Kidney epithelial cell (primary cell): ENCODE measurements around the gene MEIS3. TPM values are rescaled to one million over a fixed set of nuclear protein-coding genes. Genes with fewer than 3 reads are reported as not detected.

ENCODE experiments used
- DNase-seq: peaks from one replicate; pipeline ENCODE4 v3.0.0-alpha.2; 2010; ENCODE audit warnings: low read depth
- H3K27me3 ChIP-seq: 2 replicates; pipeline ENCODE4 v1.6.0; 2011; ENCODE audit warnings: low read length; ENCODE audit not compliant: control insufficient read depth, insufficient read depth
- H3K36me3 ChIP-seq: 2 replicates; pipeline ENCODE4 v1.5.1; 2011; ENCODE audit warnings: low read length; ENCODE audit not compliant: control insufficient read depth, insufficient read depth
- H3K4me3 ChIP-seq: 2 replicates; pipeline ENCODE4 v1.5.1; 2011; ENCODE audit warnings: low read depth, mild to moderate bottlenecking, control low read depth, low read length
- total RNA-seq: library from RNA; depleted of rRNA; stranded (reverse); fragments of >200 nt; gene quantifications from 2 replicates; pipeline ENCODE4 v1.2.3, GENCODE V29; 2015
- TF ChIP-seq, protein P1 (sequence below): IDR thresholded peaks from 2 replicates; pipeline ENCODE4 v1.5.1; 2011; ENCODE audit warnings: mild to moderate bottlenecking, moderate library complexity, low read length, control low read depth, inconsistent platforms; ENCODE audit not compliant: insufficient read depth, poor library complexity, severe bottlenecking

Gene MEIS3
- total RNA-seq, 1 donor from 2014 or later: 2.3 TPM

DNA sequence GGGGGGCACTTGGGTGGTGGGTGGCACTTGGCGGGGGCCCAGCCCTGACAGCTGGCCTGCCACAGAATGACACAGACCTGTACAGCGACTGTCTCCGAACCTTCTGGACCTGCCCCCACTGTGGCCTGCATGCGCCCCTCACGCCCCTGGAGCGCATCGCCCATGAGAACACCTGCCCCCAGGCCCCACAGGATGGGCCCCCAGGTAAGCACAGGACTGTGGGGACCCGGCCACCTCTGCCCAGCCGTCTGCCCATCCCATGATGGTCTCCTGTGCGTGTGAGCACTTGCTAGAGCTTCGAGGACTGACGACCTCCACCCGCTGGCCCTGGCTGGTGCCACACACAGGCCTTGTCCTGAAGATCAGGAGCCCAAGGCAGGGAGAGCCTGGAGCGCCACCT is 38.2 kb downstream of the MEIS3 start:
- DNase-seq: no peak
- Histone ChIP-seq H3K27me3 (no peaks in the 10 kb centered on the region), H3K36me3 (peaks cover 4% of the 10 kb centered on the region), H3K4me3 (no peak overlapping the region)
- TF ChIP-seq, protein P1, sequence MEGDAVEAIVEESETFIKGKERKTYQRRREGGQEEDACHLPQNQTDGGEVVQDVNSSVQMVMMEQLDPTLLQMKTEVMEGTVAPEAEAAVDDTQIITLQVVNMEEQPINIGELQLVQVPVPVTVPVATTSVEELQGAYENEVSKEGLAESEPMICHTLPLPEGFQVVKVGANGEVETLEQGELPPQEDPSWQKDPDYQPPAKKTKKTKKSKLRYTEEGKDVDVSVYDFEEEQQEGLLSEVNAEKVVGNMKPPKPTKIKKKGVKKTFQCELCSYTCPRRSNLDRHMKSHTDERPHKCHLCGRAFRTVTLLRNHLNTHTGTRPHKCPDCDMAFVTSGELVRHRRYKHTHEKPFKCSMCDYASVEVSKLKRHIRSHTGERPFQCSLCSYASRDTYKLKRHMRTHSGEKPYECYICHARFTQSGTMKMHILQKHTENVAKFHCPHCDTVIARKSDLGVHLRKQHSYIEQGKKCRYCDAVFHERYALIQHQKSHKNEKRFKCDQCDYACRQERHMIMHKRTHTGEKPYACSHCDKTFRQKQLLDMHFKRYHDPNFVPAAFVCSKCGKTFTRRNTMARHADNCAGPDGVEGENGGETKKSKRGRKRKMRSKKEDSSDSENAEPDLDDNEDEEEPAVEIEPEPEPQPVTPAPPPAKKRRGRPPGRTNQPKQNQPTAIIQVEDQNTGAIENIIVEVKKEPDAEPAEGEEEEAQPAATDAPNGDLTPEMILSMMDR: no peak

DNA sequence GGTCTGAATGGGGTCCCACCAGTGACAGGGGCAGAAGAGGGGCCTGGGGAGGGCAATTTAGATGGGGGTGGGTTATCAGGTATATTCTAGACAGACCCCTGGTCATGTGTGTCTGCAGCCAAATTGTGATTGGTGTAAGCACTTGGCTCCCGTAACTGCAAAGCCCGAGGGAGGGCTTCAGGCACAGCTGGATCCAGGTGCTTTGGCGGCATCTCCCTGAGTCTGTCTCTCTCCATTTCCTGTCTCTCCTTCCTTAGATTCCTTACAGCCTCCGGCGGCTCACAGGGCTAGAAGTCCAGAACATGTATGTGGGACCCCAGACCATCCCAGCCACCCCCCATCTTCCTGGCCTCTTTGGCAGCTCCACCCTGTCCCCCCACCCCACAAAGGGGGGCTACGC is 38.8 kb downstream of the MEIS3 start:
- Histone ChIP-seq H3K27me3 (no peaks in the 10 kb centered on the region), H3K36me3 (peaks cover 5% of the 10 kb centered on the region), H3K4me3 (no peak overlapping the region)
- no peak for DNase-seq
- TF ChIP-seq, protein P1: no peak

DNA sequence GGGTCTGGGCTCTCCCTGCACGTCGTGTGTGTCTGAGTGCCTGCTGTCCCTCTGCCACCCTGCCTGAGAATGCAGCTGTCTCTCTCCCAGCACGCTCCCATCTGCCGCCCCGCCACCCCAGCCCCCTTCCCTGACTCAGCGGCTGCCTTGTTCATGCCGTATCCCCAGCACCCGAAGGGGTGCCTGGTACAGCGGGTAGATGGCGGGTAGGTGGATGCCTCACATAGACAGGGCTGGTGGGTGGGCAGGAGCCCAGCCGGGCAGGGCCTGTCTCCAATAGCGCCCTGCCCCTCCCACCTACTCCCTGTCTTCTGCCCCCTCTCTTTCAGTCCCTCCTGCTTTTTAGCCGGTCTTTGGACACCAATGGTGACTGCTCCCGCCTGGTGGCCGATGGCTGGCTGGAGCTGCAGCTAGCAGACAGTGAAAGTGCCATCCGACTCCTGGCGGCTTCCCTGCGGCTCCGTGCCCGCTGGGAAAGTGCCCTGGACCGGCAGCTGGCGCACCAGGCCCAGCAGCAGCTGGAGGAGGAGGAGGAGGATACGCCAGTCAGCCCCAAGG is 39.9 kb downstream of the MEIS3 start:
- TF ChIP-seq, protein P1: no peak

DNA sequence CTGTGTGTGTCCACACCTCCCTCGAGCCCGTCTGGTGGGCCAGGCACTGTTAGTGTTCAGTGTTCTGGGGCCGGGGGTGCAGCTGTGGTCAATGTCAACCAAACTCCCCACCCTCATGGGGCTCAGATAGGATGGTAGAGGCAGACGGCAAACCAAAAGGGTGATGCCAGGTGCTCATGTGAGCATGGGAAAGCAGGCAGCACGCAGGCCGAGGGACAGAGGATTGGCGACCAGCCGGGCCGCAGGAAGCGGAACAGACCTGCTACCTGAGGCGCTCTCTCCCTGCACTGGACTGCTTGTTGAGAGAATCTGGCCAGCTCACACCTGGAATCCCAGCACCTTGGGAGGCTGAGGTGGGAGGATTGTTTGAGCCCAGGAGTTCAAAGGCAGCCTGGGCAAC is 41.1 kb downstream of the MEIS3 start:
- no peak for DNase-seq
- Histone ChIP-seq H3K36me3 (peaks cover 5% of the 10 kb centered on the region), H3K4me3 (no peak overlapping the region), H3K27me3 (no peaks in the 10 kb centered on the region)
- TF ChIP-seq, protein P1: no peak

More for the DNA sequence above, 39.9 kb downstream of the MEIS3 start:
- Histone ChIP-seq H3K36me3 (peaks cover 5% of the 10 kb centered on the region), H3K4me3 (no peak overlapping the region), H3K27me3 (no peaks in the 10 kb centered on the region)
- DNase-seq: no peak

DNA sequence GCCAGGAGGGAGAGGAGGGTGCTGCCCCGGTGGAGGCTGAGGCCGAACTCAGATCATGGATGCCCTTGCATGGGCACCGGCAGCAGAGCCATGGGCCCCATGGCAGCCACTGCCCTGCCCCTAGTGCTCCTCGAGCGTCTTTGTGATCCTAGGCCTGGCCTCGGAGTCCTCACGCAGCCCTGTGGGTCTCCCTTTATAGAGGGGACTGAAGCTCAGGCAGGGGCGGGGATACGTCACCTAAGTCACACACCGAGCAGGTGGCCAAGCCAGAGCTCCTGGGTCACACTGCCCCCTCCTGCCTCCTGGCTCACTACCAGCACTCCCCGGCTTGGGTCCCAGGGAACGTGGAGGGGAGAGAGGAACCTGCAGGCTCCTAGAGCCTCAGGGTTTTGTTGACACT is 41.5 kb downstream of the MEIS3 start:
- TF ChIP-seq, protein P1: no peak
- DNase-seq: no peak
- Histone ChIP-seq H3K4me3 (no peak overlapping the region), H3K27me3 (no peaks in the 10 kb centered on the region), H3K36me3 (peaks cover 5% of the 10 kb centered on the region)

DNA sequence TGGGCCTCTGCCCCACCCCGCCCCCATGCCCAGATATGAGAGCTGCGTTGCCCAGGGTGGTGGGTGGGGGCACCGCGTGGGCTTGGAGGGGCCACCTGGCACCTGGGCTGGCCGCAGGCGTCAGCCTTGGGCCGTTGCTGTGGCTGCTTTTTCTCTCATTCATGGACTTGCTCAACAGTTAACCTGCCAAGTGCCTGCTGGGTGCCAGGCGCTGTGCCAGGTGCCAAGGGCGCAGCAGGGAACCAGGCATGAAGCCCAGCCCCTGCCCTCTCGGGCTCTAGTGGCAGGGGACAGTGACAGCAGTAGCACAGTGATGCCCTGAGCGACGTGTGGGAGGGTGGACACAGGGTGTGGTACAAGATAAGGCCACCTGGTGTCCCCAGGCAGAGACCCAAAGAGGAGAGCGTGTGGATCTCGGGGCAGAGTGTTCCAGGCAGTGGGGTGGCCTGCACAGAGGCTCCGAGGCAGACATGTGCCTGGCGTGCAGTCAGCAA is 42.1 kb downstream of the MEIS3 start:
- Histone ChIP-seq H3K4me3 (no peak overlapping the region), H3K36me3 (peaks cover 5% of the 10 kb centered on the region), H3K27me3 (no peaks in the 10 kb centered on the region)
- TF ChIP-seq, protein P1: no peak
- DNase-seq: no peak
